Stimulated activated CD4-positive, alpha-beta T cell treated with anti-CD3 and anti-CD28 coated beads, TNF-alpha, amount 100 ng/mL, for 48 hours (primary cell): ENCODE results near the gene TRIM40.

Experiments used
- DNase-seq, 3 donors: peaks; one replicate each; pipeline ENCODE4 v3.0.0-alpha.2; 2020; ENCODE audit warnings: low read depth in 3 of 3

TRIM40 gene

GRCh38 chr6:30149858-30150550 lies 14.1 kb downstream of the TRIM40 start:
- no peak for DNase-seq

GRCh38 chr6:30150671-30151395 lies 14.9 kb downstream of the TRIM40 start:
- no peak for DNase-seq

DNA sequence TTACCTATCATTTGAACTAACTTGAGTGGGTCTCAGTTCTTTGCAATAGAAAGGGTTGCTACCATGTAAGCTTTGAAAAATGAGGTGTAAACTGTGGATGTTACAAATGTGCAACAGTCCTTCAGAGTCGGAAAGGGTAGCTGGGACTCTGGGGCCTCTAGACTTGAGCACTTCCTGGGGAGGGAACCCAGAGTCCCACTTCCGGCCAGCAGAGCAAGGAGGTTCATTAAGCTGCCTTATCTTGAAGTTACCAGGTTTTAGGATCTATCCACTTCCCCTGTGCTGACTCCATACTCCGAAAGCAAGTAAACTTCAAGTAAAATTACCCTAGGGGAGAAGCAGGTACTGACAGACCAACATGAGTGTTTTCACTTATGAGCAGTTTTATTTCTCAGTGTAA lies 15.6 kb downstream of the TRIM40 start:
- no peak for DNase-seq

- no peak for DNase-seq
Observed at GRCh38 chr6:30152016-30152673, 16.2 kb downstream of the TRIM40 start.

GRCh38 chr6:30152910-30153610 lies 17.1 kb downstream of the TRIM40 start:
- no peak for DNase-seq

DNA sequence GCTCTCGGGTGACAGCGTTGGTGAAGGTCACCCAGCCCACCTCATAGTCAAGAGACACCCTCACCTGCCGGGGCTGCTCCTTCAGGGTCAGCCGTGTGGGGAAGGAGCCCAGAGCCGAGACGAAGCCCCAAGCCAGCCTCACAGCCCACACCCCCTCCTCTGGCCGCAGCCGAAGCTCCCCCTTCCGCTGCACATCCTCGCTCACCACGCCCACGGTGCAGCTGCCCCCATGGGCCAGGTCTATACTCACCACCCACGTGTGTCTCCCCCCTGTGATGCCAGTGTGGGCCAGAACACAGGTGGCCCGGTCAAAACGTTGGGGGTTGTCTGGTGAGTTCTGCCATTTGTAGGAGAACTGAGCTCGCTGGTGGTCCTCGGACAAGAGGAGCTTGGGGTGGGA lies 18.1 kb downstream of the TRIM40 start:
- DNase-seq, result no peak

- DNase-seq, result no peak
Observed at GRCh38 chr6:30154709-30155519, 19.0 kb downstream of the TRIM40 start.

- no peak for DNase-seq
Observed at GRCh38 chr6:30155520-30156261, 19.8 kb downstream of the TRIM40 start.

GRCh38 chr6:30156262-30156599 lies 20.3 kb downstream of the TRIM40 start:
- DNase-seq, result no peak

DNA sequence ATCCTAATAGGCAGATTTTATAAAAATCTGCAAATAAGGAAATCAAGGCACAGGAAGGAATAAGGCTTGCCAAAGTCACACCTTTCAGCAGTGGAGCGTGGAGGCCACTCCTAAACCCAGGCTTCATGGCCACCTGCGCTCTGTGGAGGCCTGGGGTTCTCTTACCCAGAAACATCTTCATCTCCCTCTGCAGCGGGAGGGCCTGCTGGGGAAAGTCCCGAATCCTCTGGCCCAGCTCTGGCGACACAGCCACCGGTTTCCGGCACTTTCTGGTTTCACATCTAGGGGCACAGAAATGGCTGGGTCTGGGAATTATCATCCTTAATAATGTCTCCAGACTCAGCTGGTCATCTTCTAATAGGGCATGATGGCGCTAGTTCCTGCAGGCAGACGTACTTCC lies 20.8 kb downstream of the TRIM40 start:
- no peak for DNase-seq

GRCh38 chr6:30157581-30157980 lies 21.6 kb downstream of the TRIM40 start:
- DNase-seq, result no peak

GRCh38 chr6:30157999-30158398 lies 22.1 kb downstream of the TRIM40 start:
- no peak for DNase-seq

- DNase-seq, result peak in 1 of 3 donors; percentile 32
Observed at GRCh38 chr6:30158475-30159040, 22.6 kb downstream of the TRIM40 start.

GRCh38 chr6:30160008-30160784 lies 24.3 kb downstream of the TRIM40 start:
- no peak for DNase-seq

GRCh38 chr6:30160785-30161531 lies 25.0 kb downstream of the TRIM40 start, which contains the start of gene TRIM10:
Gene TRIM10 (minus strand): TSS chr6:30161211. CDS start chr6:30160858, 353 bp downstream.
- no peak for DNase-seq

- no peak for DNase-seq
Observed at GRCh38 chr6:30162265-30163089, 26.5 kb downstream of the TRIM40 start.

GRCh38 chr6:30163090-30163917 lies 27.4 kb downstream of the TRIM40 start, which contains the start of gene TRIM15:
Gene TRIM15 (plus strand): TSS chr6:30163546. CDS start chr6:30163685, 139 bp downstream.
- peak; percentile 13 to 58 (median 35) for DNase-seq
